OCI-LY1 (cell line): ENCODE results near the gene FXYD4.

Experiments used
- CTCF ChIP-seq: fragments of 200-600 bp; sonication (generic), shearing (Covaris generic); IDR thresholded peaks from 2 replicates; pipeline ENCODE4 v1.5.1; 2017; ENCODE audit warnings: mild to moderate bottlenecking, antibody characterized with exemption, low read length, moderate library complexity, mixed read lengths
- EZH2 ChIP-seq: fragments of 200-600 bp; sonication (generic), shearing (Covaris generic); IDR thresholded peaks from 2 replicates; pipeline ENCODE4 v1.8.0; 2017; ENCODE audit warnings: borderline replicate concordance, mixed run types, mild to moderate bottlenecking, antibody characterized with exemption, low read length, moderate library complexity, mixed read lengths

- TF ChIP-seq CTCF (no peak), EZH2 (no peak)
These were observed 17.7 kb upstream of the FXYD4 start for GRCh38 chr10:43353495-43354329.
